ENCODE data around the gene RPS13. TPM values are rescaled to one million over a fixed set of nuclear protein-coding genes. Genes with fewer than 3 reads are reported as not detected.
"Not testable (repeated sequence)": the region's sequence is repeated elsewhere in the genome, so short reads cannot be mapped to it uniquely, and the experiment has no call there.

The RPS13 gene
- total and polyA plus RNA-seq, 3 donors from 2014 or later: 623 to 957 (median 708) TPM

GRCh38 chr11:17036666-17037658 lies 40.5 kb downstream of the RPS13 start:
- no peak for TF ChIP-seq CTCF (IDR thresholded peaks at IDR 0.05)
- no peak for TF ChIP-seq POLR2A (IDR thresholded peaks at IDR 0.05)
- H3K4me3 ChIP-seq: no peak overlapping the region
- no peaks in the 10 kb centered on the region for H3K9me3 ChIP-seq
- no peak for DNase-seq
- intact Hi-C loops (cut with DNase I; ENCODE audit: low total_unique reads): no loop called here
- no peak overlapping the region for H3K27ac ChIP-seq
- no peaks in the 10 kb centered on the region for H3K4me1 ChIP-seq
- 88 to 90% methylated on average over 6 of the region's 6 CpGs for WGBS, 2 donors
- H3K36me3 ChIP-seq (ENCODE audit: low read depth, missing control alignments): no peaks in the 10 kb centered on the region
- no peaks in the 10 kb centered on the region for H3K27me3 ChIP-seq

DNA sequence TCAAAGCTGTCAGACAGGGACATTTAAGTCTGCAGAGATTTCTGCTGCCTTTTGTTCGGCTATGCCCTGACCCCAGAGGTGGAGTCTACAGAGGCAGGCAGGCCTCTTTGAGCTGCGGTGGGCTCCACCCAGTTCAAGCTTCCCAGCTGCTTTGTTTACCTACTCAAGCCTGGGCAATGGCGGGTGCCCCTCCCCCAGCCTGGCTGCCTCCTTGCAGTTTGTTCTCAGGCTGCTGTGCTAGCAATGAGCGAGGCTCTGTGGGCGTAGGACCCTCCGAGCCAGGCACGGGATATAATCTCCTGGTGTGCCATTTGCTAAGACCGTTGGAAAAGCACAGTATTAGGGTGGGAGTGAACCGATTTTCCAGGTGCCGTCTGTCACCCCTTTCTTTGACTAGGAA lies 43.4 kb downstream of the RPS13 start:
- 84 to 94% methylated on average over 10 of the region's 10 CpGs for WGBS, 2 donors
- intact Hi-C loops (cut with DNase I; ENCODE audit: low total_unique reads); H3K4me3 ChIP-seq; H3K27ac ChIP-seq; H3K36me3 ChIP-seq (ENCODE audit: low read depth, missing control alignments); H3K4me1 ChIP-seq; DNase-seq; H3K9me3 ChIP-seq; H3K27me3 ChIP-seq: not testable (repeated sequence)

DNA sequence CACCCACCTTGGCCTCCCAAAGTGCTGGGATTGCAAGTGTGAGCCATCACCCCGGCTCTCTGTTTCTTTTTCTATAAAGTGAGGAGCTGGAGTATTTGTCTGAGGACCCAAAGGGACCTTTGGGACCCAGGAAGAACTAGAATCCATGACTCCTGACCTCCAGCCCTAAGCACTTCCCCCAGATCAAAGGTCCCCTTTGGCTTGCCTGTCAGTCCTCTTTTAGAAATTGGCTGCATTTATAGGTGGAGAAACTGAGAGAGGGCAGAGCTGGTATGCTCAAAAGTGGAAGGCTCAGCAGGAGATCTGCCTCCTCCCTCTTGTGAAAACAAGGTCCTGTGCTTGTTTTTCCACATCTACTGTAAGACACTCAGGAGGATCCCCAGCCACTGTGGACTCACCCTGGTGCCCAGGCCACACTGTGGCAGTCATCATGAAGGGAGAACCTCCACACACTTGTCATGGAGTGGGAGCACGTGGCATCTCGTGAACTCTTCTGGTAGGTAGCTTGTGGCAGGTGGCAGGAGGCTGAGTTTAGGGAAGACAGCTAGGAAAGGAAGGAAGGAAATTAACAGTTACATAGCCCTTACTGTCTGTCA lies 50.9 kb downstream of the RPS13 start:
- intact Hi-C loops (cut with DNase I; ENCODE audit: low total_unique reads): no loop called here
- DNase-seq: no peak
- Histone ChIP-seq H3K4me1 (no peaks in the 10 kb centered on the region), H3K27me3 (no peaks in the 10 kb centered on the region), H3K27ac (no peak overlapping the region), H3K9me3 (no peaks in the 10 kb centered on the region), H3K4me3 (no peak overlapping the region), H3K36me3 (ENCODE audit: low read depth, missing control alignments) (no peaks in the 10 kb centered on the region)
- 94% methylated on average over 3 of the region's 3 CpGs for WGBS, 2 donors
- TF ChIP-seq CTCF (IDR thresholded peaks at IDR 0.05) (no peak), POLR2A (IDR thresholded peaks at IDR 0.05) (no peak)

- Histone ChIP-seq H3K27ac (no peak overlapping the region), H3K4me1 (no peaks in the 10 kb centered on the region), H3K36me3 (ENCODE audit: low read depth, missing control alignments) (no peaks in the 10 kb centered on the region), H3K4me3 (no peak overlapping the region), H3K9me3 (no peaks in the 10 kb centered on the region), H3K27me3 (no peaks in the 10 kb centered on the region)
- intact Hi-C loops (cut with DNase I; ENCODE audit: low total_unique reads): no loop called here
- 93 to 96% methylated on average over 2 of the region's 2 CpGs for WGBS, 2 donors
- TF ChIP-seq CTCF (IDR thresholded peaks at IDR 0.05) (no peak), POLR2A (IDR thresholded peaks at IDR 0.05) (no peak)
- no peak for DNase-seq
Measured at GRCh38 chr11:17024924-17025323, 52.5 kb downstream of the RPS13 start.

Small RNA genes within 50 kb of the gene (small RNA-seq; reads per million reads assigned to genes)
- 0 to 0.09 reads per million in 2 donors for gene RNU6-593P
- gene SNORD14A: 35.2 to 43.2 reads per million in 2 donors
- 0 reads per million in 2 donors for gene SNORD14B

Other genes with a start within 250 kb of the RPS13 start
- gene PLEKHA7, start 63.3 kb downstream of the RPS13 start, total RNA-seq: 10 to 100 TPM; 63.9 to 64.9 TPM
- gene PLEKHA7, start 63.3 kb downstream of the RPS13 start, polyA plus RNA-seq (ENCODE audit: insufficient read depth, low read depth, low replicate concordance): 33.0 TPM
- 100 to 1,000 TPM; 116 to 125 TPM for gene PIK3C2A, start 130.3 kb upstream of the RPS13 start, total RNA-seq
- 31.5 TPM for gene PIK3C2A, start 130.3 kb upstream of the RPS13 start, polyA plus RNA-seq (ENCODE audit: insufficient read depth, low read depth, low replicate concordance)
- 100 to 1,000 TPM; 138 to 186 TPM for gene NUCB2, start 199.1 kb upstream of the RPS13 start, total RNA-seq
- gene NUCB2, start 199.1 kb upstream of the RPS13 start, polyA plus RNA-seq (ENCODE audit: insufficient read depth, low read depth, low replicate concordance): 86.1 TPM